Measurements from ENCODE around the gene BSPRY.
"Not testable (repeated sequence)": the region's sequence is repeated elsewhere in the genome, so short reads cannot be mapped to it uniquely, and the experiment has no call there.

Gene BSPRY

GRCh38 chr9:113343732-113344231 lies 5.6 kb upstream of the BSPRY start:
- DNase-seq = no peak

GRCh38 chr9:113345190-113345589 lies 4.2 kb upstream of the BSPRY start:
- no peak for DNase-seq

GRCh38 chr9:113345671-113346070 lies 3.7 kb upstream of the BSPRY start:
- DNase-seq = no peak

- DNase-seq = no peak
These were observed 904 bp upstream of the BSPRY start for GRCh38 chr9:113348437-113348836.

- no peak for DNase-seq
These were observed 286 bp upstream of the BSPRY start for GRCh38 chr9:113349066-113349444.

- DNase-seq = no peak
These were observed 843 bp downstream of the BSPRY start for GRCh38 chr9:113350107-113350661.

- DNase-seq = no peak
These were observed 1.6 kb downstream of the BSPRY start for GRCh38 chr9:113350937-113351336.

- DNase-seq = no peak
These were observed 2.7 kb downstream of the BSPRY start for GRCh38 chr9:113352006-113352405.

GRCh38 chr9:113352411-113352810 lies 3.1 kb downstream of the BSPRY start:
- DNase-seq = no peak

GRCh38 chr9:113355040-113355596 lies 5.8 kb downstream of the BSPRY start:
- DNase-seq = no peak

- no peak for DNase-seq
These were observed 7.4 kb downstream of the BSPRY start for GRCh38 chr9:113356686-113357292.

- no peak for DNase-seq
These were observed 10.0 kb downstream of the BSPRY start for GRCh38 chr9:113359385-113359784.

GRCh38 chr9:113360242-113360842 lies 11.0 kb downstream of the BSPRY start:
- no peak for DNase-seq

- no peak for DNase-seq
These were observed 12.1 kb downstream of the BSPRY start for GRCh38 chr9:113361304-113362018.

- DNase-seq = no peak
These were observed 14.0 kb downstream of the BSPRY start for GRCh38 chr9:113363336-113363735.

- DNase-seq = no peak
These were observed 15.6 kb downstream of the BSPRY start for GRCh38 chr9:113364951-113365350.

- DNase-seq = not testable (repeated sequence)
These were observed 16.3 kb downstream of the BSPRY start for GRCh38 chr9:113365652-113366051.

- DNase-seq = no peak
These were observed 19.1 kb downstream of the BSPRY start for GRCh38 chr9:113368348-113368981.

- no peak for DNase-seq
These were observed 19.9 kb downstream of the BSPRY start for GRCh38 chr9:113368982-113369854.

- DNase-seq = no peak
These were observed 20.5 kb downstream of the BSPRY start for GRCh38 chr9:113369855-113370140.

GRCh38 chr9:113370806-113371325 lies 21.5 kb downstream of the BSPRY start:
- no peak for DNase-seq

GRCh38 chr9:113372059-113372458 lies 22.7 kb downstream of the BSPRY start:
- DNase-seq = no peak

All from activated CD8-positive, alpha-beta memory T cell treated with anti-CD3 and anti-CD28 coated beads, Interleukin-2, amount 50 U/mL, for 4 hours (primary cell).